Subcutaneous adipose tissue (tissue), 4 donors: ENCODE data around the gene CNTNAP2. TPM values are rescaled to one million over a fixed set of nuclear protein-coding genes. Genes with fewer than 3 reads are reported as not detected.

Experiments used
- CTCF ChIP-seq: fragments of 450-650 bp; IDR thresholded peaks from one replicate; pipeline ENCODE4 v1.5.1; 2016; ENCODE audit warnings: low read depth, mild to moderate bottlenecking, control low read depth, antibody characterized with exemption, moderate library complexity
- total RNA-seq, 4 donors: library from RNA; depleted of rRNA; stranded (reverse); fragments of >200 nt; gene quantifications; one replicate each; pipeline ENCODE4 v1.1.0, GENCODE V29; 2016

CNTNAP2 gene
- total RNA-seq, 4 donors from 2014 or later, result not detected

DNA sequence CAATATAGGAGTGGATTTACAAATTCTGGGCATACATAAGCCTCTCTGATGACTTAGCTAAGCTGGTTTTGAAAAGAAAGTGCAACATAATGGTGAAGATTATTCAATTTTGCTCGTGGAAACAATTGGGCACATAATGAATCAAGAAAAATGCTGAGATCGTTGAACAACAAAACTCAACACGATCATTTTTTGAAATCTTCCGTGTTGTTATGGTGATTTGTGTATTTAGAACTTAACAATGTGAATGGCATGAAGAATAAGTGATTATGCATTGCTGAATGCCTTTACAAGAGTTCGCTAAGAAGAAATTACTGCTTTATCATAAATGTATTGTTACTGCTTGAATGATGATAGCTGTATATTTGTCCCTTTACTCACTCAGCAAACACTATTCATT, 875.0 kb downstream of the CNTNAP2 start:
- no peak for TF ChIP-seq CTCF

GRCh38 chr7:146993764-146994163, 877.2 kb downstream of the CNTNAP2 start:
- TF ChIP-seq CTCF, result no peak

GRCh38 chr7:147008530-147008929, 891.9 kb downstream of the CNTNAP2 start:
- TF ChIP-seq CTCF, result no peak

GRCh38 chr7:147012666-147013065, 896.1 kb downstream of the CNTNAP2 start:
- TF ChIP-seq CTCF, result no peak

DNA sequence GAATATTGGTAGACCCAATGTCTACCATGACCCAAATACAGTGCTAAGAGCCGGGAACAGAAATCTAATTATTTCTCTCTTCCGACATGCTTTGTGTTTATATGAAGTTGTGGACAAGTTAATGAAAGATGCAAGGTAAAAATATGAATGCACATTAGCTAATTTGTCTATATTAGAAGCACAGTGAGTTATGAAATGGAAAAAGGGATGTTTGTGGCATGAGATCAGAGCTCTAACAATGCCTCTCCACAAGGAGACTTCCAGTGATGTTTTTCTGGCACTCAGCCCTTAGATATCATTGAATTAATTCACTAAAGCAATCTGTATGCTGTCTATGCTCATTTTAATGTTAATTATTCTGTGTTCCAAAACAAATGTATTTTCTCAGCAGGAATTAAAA, 897.2 kb downstream of the CNTNAP2 start:
- TF ChIP-seq CTCF, result no peak

GRCh38 chr7:147014286-147014955, 897.8 kb downstream of the CNTNAP2 start:
- no peak for TF ChIP-seq CTCF

- TF ChIP-seq CTCF, result no peak
These were observed 899.4 kb downstream of the CNTNAP2 start for GRCh38 chr7:147015999-147016398.
